Measurements from ENCODE around the gene HMCN2. TPM values are rescaled to one million over a fixed set of nuclear protein-coding genes. Genes with fewer than 3 reads are reported as not detected.

The HMCN2 gene
- total and polyA plus RNA-seq, 9 donors: 0.12 to 4.2 (median 0.98) TPM

GRCh38 chr9:130385257-130385656 lies 119.7 kb downstream of the HMCN2 start:
- Histone ChIP-seq H3K4me3 (no peak overlapping the region), H3K36me3 (no peaks in the 10 kb centered on the region), H3K9me3 (no peaks in the 10 kb centered on the region), H3K4me1 (ENCODE audit: insufficient read depth) (no peaks in the 10 kb centered on the region), H3K27me3 (no peaks in the 10 kb centered on the region), H3K27ac (no peak overlapping the region)
- no peak for DNase-seq
- intact Hi-C loops (cut with DNase I): no loop called here
- 78 to 86% (median 82%) methylated on average over 8 to 11 of the region's 11 CpGs for WGBS, 3 donors
- TF ChIP-seq CTCF (IDR thresholded peaks at IDR 0.05) (no peak), EP300 (IDR thresholded peaks at IDR 0.05) (no peak), POLR2A (IDR thresholded peaks at IDR 0.05) (no peak)

- no peaks in the 10 kb centered on the region for H3K9me3 ChIP-seq
- H3K27me3 ChIP-seq: no peaks in the 10 kb centered on the region
- no peak overlapping the region for H3K4me3 ChIP-seq
- DNase-seq: no peak
- H3K27ac ChIP-seq: no peak overlapping the region
- intact Hi-C loops (cut with DNase I): no loop called here
- no peak for TF ChIP-seq CTCF (IDR thresholded peaks at IDR 0.05)
- TF ChIP-seq EP300 (IDR thresholded peaks at IDR 0.05): no peak
- TF ChIP-seq POLR2A (IDR thresholded peaks at IDR 0.05): no peak
- H3K4me1 ChIP-seq (ENCODE audit: insufficient read depth): no peaks in the 10 kb centered on the region
- WGBS, 3 donors: 75 to 84% (median 78%) methylated on average over 8 of the region's 8 CpGs
- no peaks in the 10 kb centered on the region for H3K36me3 ChIP-seq
Measured at GRCh38 chr9:130387398-130387797, 121.8 kb downstream of the HMCN2 start.

- TF ChIP-seq CTCF (IDR thresholded peaks at IDR 0.05): no peak
- no peak for TF ChIP-seq POLR2A (IDR thresholded peaks at IDR 0.05)
- TF ChIP-seq EP300 (IDR thresholded peaks at IDR 0.05): no peak
- intact Hi-C loops (cut with DNase I): no loop called here
- H3K27ac ChIP-seq: no peak overlapping the region
- WGBS, 3 donors: 88 to 89% (median 88%) methylated on average over 4 of the region's 4 CpGs
- H3K4me3 ChIP-seq: no peak overlapping the region
- no peaks in the 10 kb centered on the region for H3K9me3 ChIP-seq
- H3K4me1 ChIP-seq (ENCODE audit: insufficient read depth): no peaks in the 10 kb centered on the region
- DNase-seq: no peak
- no peaks in the 10 kb centered on the region for H3K27me3 ChIP-seq
- H3K36me3 ChIP-seq: no peaks in the 10 kb centered on the region
Measured at GRCh38 chr9:130387905-130388304, 122.3 kb downstream of the HMCN2 start.

GRCh38 chr9:130390390-130390789 lies 124.8 kb downstream of the HMCN2 start:
- intact Hi-C loops (cut with DNase I): no loop called here
- TF ChIP-seq POLR2A (IDR thresholded peaks at IDR 0.05): no peak
- no peak for TF ChIP-seq CTCF (IDR thresholded peaks at IDR 0.05)
- no peak for TF ChIP-seq EP300 (IDR thresholded peaks at IDR 0.05)
- WGBS, 3 donors: 56 to 66% (median 58%) methylated on average over 7 of the region's 7 CpGs
- H3K9me3 ChIP-seq: no peaks in the 10 kb centered on the region
- no peak overlapping the region for H3K4me3 ChIP-seq
- no peak for DNase-seq
- no peak overlapping the region for H3K27ac ChIP-seq
- no peaks in the 10 kb centered on the region for H3K36me3 ChIP-seq
- no peaks in the 10 kb centered on the region for H3K4me1 ChIP-seq (ENCODE audit: insufficient read depth)
- no peaks in the 10 kb centered on the region for H3K27me3 ChIP-seq

- no peaks in the 10 kb centered on the region for H3K36me3 ChIP-seq
- WGBS, 3 donors: 90 to 96% (median 93%) methylated on average over 17 to 27 of the region's 27 CpGs
Measured at GRCh38 chr9:130390986-130391385, 125.4 kb downstream of the HMCN2 start.

More at GRCh38 chr9:130390986-130391385, 125.4 kb downstream of the HMCN2 start:
- no peak overlapping the region for H3K4me3 ChIP-seq
- TF ChIP-seq CTCF (IDR thresholded peaks at IDR 0.05): no peak
- TF ChIP-seq EP300 (IDR thresholded peaks at IDR 0.05): no peak
- no peak for TF ChIP-seq POLR2A (IDR thresholded peaks at IDR 0.05)
- H3K4me1 ChIP-seq (ENCODE audit: insufficient read depth): no peaks in the 10 kb centered on the region
- H3K27me3 ChIP-seq: no peaks in the 10 kb centered on the region
- H3K9me3 ChIP-seq: no peaks in the 10 kb centered on the region
- no peak overlapping the region for H3K27ac ChIP-seq
- DNase-seq: no peak
- intact Hi-C loops (cut with DNase I): no loop called here

All from ovary (tissue), 9 donors.